OCI-LY7 (cell line): ENCODE data around the gene EXOC3L2. TPM values are rescaled to one million over a fixed set of nuclear protein-coding genes. Genes with fewer than 3 reads are reported as not detected.

Source experiments
- BruUV-seq: library from RNA; stranded (reverse); fragments of 400-500 nt; replicated peaks from 2 replicates; lab custom pipeline; 2021; lab: Mats Ljungman, UMichigan
- CTCF ChIA-PET: fragments of 300-600 bp; sonication (Branson Sonifier 250); formaldehyde crosslinking; loops from one replicate; lab custom pipeline; 2022; ENCODE audit warnings: antibody characterized with exemption; ENCODE audit not compliant: unreplicated experiment; lab: Charles Lee
- POLR2A ChIA-PET: fragments of 300-600 bp; sonication (Branson Sonifier 250); formaldehyde crosslinking; loops from one replicate; lab custom pipeline; 2022; ENCODE audit warnings: antibody characterized with exemption; lab: Charles Lee
- DNase-seq: peaks from one replicate; pipeline ENCODE4 v3.0.0-alpha.2; 2015; ENCODE audit warnings: low spot score
- H2AFZ ChIP-seq: fragments of 200-600 bp; sonication (generic), shearing (Covaris generic); 2 replicates; pipeline ENCODE4 v1.6.1; 2014; ENCODE audit warnings: mild to moderate bottlenecking, antibody characterized with exemption, low read length, moderate library complexity
- H3K27ac ChIP-seq: fragments of 200-600 bp; sonication (generic); 2 replicates; pipeline ENCODE4 v1.5.1; 2014; ENCODE audit warnings: mixed run types, low read depth, mild to moderate bottlenecking, moderate library complexity, low read length, inconsistent platforms; ENCODE audit not compliant: poor library complexity, severe bottlenecking
- H3K36me3 ChIP-seq: fragments of 200-600 bp; sonication (generic); 2 replicates; pipeline ENCODE4 v1.6.1; 2014; ENCODE audit warnings: mild to moderate bottlenecking, antibody characterized with exemption, low read length, moderate library complexity, mixed read lengths; ENCODE audit not compliant: insufficient read depth
- H3K4me1 ChIP-seq: fragments of 200-600 bp; sonication (generic); 2 replicates; pipeline ENCODE4 v1.5.1; 2014; ENCODE audit warnings: mild to moderate bottlenecking, low read length; ENCODE audit not compliant: insufficient read depth, poor library complexity, severe bottlenecking
- H3K4me2 ChIP-seq: fragments of 200-600 bp; sonication (generic); 2 replicates; pipeline ENCODE4 v1.6.1; 2014; ENCODE audit warnings: mild to moderate bottlenecking, low read length
- H3K4me3 ChIP-seq: fragments of 200-600 bp; sonication (generic); 2 replicates; pipeline ENCODE4 v1.5.1; 2014; ENCODE audit warnings: mild to moderate bottlenecking, low read depth, low read length; ENCODE audit not compliant: poor library complexity, severe bottlenecking
- H3K79me2 ChIP-seq: fragments of 200-600 bp; sonication (generic); 2 replicates; pipeline ENCODE4 v1.6.1; 2016; ENCODE audit warnings: low read depth, mild to moderate bottlenecking, low read length, moderate library complexity, mixed read lengths; ENCODE audit not compliant: insufficient read depth
- H3K9me2 ChIP-seq: fragments of 200-600 bp; sonication (generic); 2 replicates; pipeline ENCODE4 v1.6.1; 2016; ENCODE audit warnings: mild to moderate bottlenecking, low read length, mixed read lengths; ENCODE audit not compliant: insufficient read depth
- H3K9me3 ChIP-seq: fragments of 200-600 bp; sonication (generic); 2 replicates; pipeline ENCODE4 v1.6.1; 2014; ENCODE audit warnings: mild to moderate bottlenecking, mixed run types, low read length, mixed read lengths
- H4K20me1 ChIP-seq: fragments of 200-600 bp; sonication (generic); 2 replicates; pipeline ENCODE4 v1.6.1; 2014; ENCODE audit warnings: mild to moderate bottlenecking, antibody characterized with exemption, low read length, moderate library complexity, mixed read lengths; ENCODE audit not compliant: insufficient read depth
- EZH2phosphoT487 ChIP-seq: fragments of 200-600 bp; sonication (generic); IDR thresholded peaks from 2 replicates; pipeline ENCODE4 v1.6.1; 2018; ENCODE audit warnings: low read depth, borderline replicate concordance, mild to moderate bottlenecking, mixed run types, antibody characterized with exemption, low read length, moderate library complexity, mixed read lengths
- intact Hi-C: fragments of 100-400 bp; cut with micrococcal nuclease; formaldehyde crosslinking; loops from one replicate; pipeline ENCODE4 v1.10.0; 2022; ENCODE audit not compliant: unreplicated experiment
- total RNA-seq, 2 experiments: library from RNA; depleted of rRNA in 1 of 2; stranded (reverse); fragments of >200 nt in 1 of 2; shearing (Covaris generic) in 1 of 2; gene quantifications; 2 replicates each; pipeline ENCODE4 v1.2.3, GENCODE V29; 2014 to 2022
- TF ChIP-seq, protein P1 (sequence below): fragments of 200-600 bp; sonication (generic); conservative IDR thresholded peaks from 2 replicates; pipeline ENCODE4 v1.5.1; 2014; ENCODE audit warnings: mild to moderate bottlenecking, antibody characterized with exemption, low read length, moderate library complexity, mixed read lengths

EXOC3L2 gene
- total RNA-seq, 2 experiments from 2014 or later, result not detected

DNA sequence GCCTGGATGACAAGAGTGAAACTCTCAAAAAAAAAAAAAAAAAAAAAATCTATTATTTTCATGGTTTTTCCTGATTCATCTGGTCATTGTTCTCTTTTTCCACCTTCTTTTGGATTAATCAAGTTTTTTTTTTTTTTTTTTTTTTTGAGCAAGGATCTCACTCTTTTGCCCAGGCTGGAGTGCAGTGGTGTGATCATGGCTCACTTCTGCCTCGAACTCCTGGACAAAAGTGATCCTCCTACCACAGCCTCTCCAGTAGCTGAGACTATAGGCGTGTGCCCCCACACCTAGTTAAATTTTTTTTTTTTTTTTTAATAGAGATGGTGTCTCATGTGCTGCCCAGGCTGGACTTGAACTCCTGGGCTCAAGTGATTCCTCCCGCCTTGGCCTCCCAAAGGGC, 38.9 kb downstream of the EXOC3L2 start:
- H3K27ac ChIP-seq, result no peak overlapping the region
- H2AFZ ChIP-seq, result no peak overlapping the region
- H3K9me3 ChIP-seq, result no peaks in the 10 kb centered on the region
- DNase-seq, result no peak
- H3K4me2 ChIP-seq, result no peak overlapping the region
- ChIA-PET CTCF (no interaction called here), POLR2A (interaction anchor here (0.7 kb wide), 2 partner anchors 51 to 214 kb away, joined by 4 read pairs; no protein-coding TSS in a partner anchor)
- H3K36me3 ChIP-seq, result no peaks in the 10 kb centered on the region
- no peaks in the 10 kb centered on the region for H3K4me1 ChIP-seq
- H3K79me2 ChIP-seq, result no peaks in the 10 kb centered on the region
- no peaks in the 10 kb centered on the region for H4K20me1 ChIP-seq
- no peak overlapping the region for H3K4me3 ChIP-seq
- no TSS peak for BruUV-seq
- no peak for TF ChIP-seq EZH2phosphoT487
- TF ChIP-seq, protein P1, sequence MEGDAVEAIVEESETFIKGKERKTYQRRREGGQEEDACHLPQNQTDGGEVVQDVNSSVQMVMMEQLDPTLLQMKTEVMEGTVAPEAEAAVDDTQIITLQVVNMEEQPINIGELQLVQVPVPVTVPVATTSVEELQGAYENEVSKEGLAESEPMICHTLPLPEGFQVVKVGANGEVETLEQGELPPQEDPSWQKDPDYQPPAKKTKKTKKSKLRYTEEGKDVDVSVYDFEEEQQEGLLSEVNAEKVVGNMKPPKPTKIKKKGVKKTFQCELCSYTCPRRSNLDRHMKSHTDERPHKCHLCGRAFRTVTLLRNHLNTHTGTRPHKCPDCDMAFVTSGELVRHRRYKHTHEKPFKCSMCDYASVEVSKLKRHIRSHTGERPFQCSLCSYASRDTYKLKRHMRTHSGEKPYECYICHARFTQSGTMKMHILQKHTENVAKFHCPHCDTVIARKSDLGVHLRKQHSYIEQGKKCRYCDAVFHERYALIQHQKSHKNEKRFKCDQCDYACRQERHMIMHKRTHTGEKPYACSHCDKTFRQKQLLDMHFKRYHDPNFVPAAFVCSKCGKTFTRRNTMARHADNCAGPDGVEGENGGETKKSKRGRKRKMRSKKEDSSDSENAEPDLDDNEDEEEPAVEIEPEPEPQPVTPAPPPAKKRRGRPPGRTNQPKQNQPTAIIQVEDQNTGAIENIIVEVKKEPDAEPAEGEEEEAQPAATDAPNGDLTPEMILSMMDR, result no peak
- H3K9me2 ChIP-seq, result no peaks in the 10 kb centered on the region
- intact Hi-C loops, result no loop called here

DNA sequence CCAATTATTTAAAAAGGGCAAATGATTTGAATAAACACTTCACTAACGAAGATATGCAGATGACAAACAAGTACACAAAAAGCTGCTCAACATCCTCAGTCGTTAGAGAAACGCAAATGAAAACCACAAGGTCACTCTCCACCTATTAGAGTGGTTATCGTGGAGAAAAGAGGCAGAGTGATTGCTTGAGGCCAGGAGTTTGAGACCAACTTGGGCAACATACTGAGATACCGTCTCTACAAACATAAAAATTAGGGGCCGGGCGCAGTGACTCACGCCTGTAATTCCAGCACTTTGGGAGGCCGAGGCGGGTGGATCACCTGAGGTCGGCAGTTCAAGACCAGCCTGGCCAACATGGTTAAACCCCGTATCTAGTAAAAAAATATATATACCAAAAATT, 39.4 kb downstream of the EXOC3L2 start:
- intact Hi-C loops, result no loop called here
- no TSS peak for BruUV-seq

DNA sequence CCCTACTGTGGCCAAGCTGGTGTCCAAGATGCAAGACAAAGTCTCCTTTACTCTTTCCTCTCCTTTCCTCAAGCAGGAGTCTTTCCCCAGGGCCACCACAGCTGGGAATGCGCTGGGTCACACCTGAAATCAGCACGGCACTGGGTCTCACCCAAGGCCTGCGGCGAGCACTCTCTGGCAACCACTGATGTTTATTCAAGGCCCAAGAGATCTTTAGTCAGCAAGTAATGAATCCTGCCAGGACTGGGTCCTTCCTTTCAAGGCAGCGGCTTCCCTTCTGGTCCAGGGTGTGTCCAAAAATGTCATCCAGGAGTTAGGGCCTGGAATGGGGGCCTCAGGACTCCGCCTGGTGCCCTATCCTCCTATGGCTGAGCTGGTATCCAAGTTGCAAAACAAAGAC, 42.6 kb downstream of the EXOC3L2 start:
- no peaks in the 10 kb centered on the region for H3K79me2 ChIP-seq
- no peak overlapping the region for H3K4me3 ChIP-seq
- H3K27ac ChIP-seq, result no peak overlapping the region
- no peaks in the 10 kb centered on the region for H3K4me1 ChIP-seq
- no peak overlapping the region for H3K4me2 ChIP-seq
- no peaks in the 10 kb centered on the region for H3K9me3 ChIP-seq
- no peaks in the 10 kb centered on the region for H4K20me1 ChIP-seq
- H2AFZ ChIP-seq, result no peak overlapping the region
- no peak for TF ChIP-seq EZH2phosphoT487
- TF ChIP-seq, protein P1, result no peak
- no TSS peak for BruUV-seq
- no peaks in the 10 kb centered on the region for H3K36me3 ChIP-seq
- intact Hi-C loops, result no loop called here
- no peaks in the 10 kb centered on the region for H3K9me2 ChIP-seq
- ChIA-PET CTCF (no interaction called here), POLR2A (no interaction called here)
- no peak for DNase-seq

More for the DNA sequence above, 39.4 kb downstream of the EXOC3L2 start:
- no peaks in the 10 kb centered on the region for H3K9me3 ChIP-seq
- TF ChIP-seq EZH2phosphoT487, result no peak
- TF ChIP-seq, protein P1, result no peak
- CTCF ChIA-PET, result no interaction called here
- no peaks in the 10 kb centered on the region for H3K4me1 ChIP-seq
- H3K4me3 ChIP-seq, result no peak overlapping the region
- DNase-seq, result no peak
- no peak overlapping the region for H3K27ac ChIP-seq
- no peaks in the 10 kb centered on the region for H4K20me1 ChIP-seq
- POLR2A ChIA-PET, result interaction anchor here (0.6 to 0.7 kb wide), 3 partner anchors 31 to 214 kb away, joined by 3 to 4 read pairs (median 4); no protein-coding TSS in a partner anchor
- no peaks in the 10 kb centered on the region for H3K79me2 ChIP-seq
- no peak overlapping the region for H2AFZ ChIP-seq
- H3K36me3 ChIP-seq, result no peaks in the 10 kb centered on the region
- no peaks in the 10 kb centered on the region for H3K9me2 ChIP-seq
- no peak overlapping the region for H3K4me2 ChIP-seq
